GM19452 (cell line): ENCODE data around the gene PRDX6.
"Not testable (repeated sequence)": the region's sequence is repeated elsewhere in the genome, so short reads cannot be mapped to it uniquely, and the experiment has no call there.

Source experiments
- ATAC-seq: cut with Tn5 transposase; IDR thresholded peaks from one replicate; pipeline ENCODE4 v1.9.1; 2021; ENCODE audit not compliant: unreplicated experiment

PRDX6 gene

GRCh38 chr1:173495609-173496267 lies 18.6 kb downstream of the PRDX6 start:
- no peak for ATAC-seq

- no peak for ATAC-seq
Measured at GRCh38 chr1:173496757-173497320, 19.7 kb downstream of the PRDX6 start.

GRCh38 chr1:173499729-173500128 lies 22.6 kb downstream of the PRDX6 start:
- no peak for ATAC-seq

GRCh38 chr1:173502104-173502503 lies 25.0 kb downstream of the PRDX6 start:
- ATAC-seq = no peak

- ATAC-seq = no peak
Measured at GRCh38 chr1:173503391-173503790, 26.3 kb downstream of the PRDX6 start.

- no peak for ATAC-seq
Measured at GRCh38 chr1:173504268-173504667, 27.1 kb downstream of the PRDX6 start.

- ATAC-seq = no peak
Measured at GRCh38 chr1:173505391-173505790, 28.3 kb downstream of the PRDX6 start.

GRCh38 chr1:173506437-173506836 lies 29.3 kb downstream of the PRDX6 start:
- ATAC-seq = no peak

GRCh38 chr1:173507205-173507846 lies 30.2 kb downstream of the PRDX6 start:
- no peak for ATAC-seq

GRCh38 chr1:173507847-173508209 lies 30.7 kb downstream of the PRDX6 start:
- no peak for ATAC-seq

- no peak for ATAC-seq
Measured at GRCh38 chr1:173508541-173508940, 31.4 kb downstream of the PRDX6 start.

- ATAC-seq = no peak
Measured at GRCh38 chr1:173509797-173510196, 32.7 kb downstream of the PRDX6 start.

- not testable (repeated sequence) for ATAC-seq
Measured at GRCh38 chr1:173514503-173514902, 37.4 kb downstream of the PRDX6 start.

GRCh38 chr1:173520799-173521198 lies 43.7 kb downstream of the PRDX6 start:
- ATAC-seq = no peak

- no peak for ATAC-seq
Measured at GRCh38 chr1:173523329-173523728, 46.2 kb downstream of the PRDX6 start.

- no peak for ATAC-seq
Measured at GRCh38 chr1:173525926-173526325, 48.8 kb downstream of the PRDX6 start.

- no peak for ATAC-seq
Measured at GRCh38 chr1:173527151-173527826, 50.2 kb downstream of the PRDX6 start.

- ATAC-seq = no peak
Measured at GRCh38 chr1:173529106-173529505, 52.0 kb downstream of the PRDX6 start.

- no peak for ATAC-seq
Measured at GRCh38 chr1:173530795-173531693, 53.9 kb downstream of the PRDX6 start.

- ATAC-seq = no peak
Measured at GRCh38 chr1:173532237-173532636, 55.1 kb downstream of the PRDX6 start.

- no peak for ATAC-seq
Measured at GRCh38 chr1:173536223-173536622, 59.1 kb downstream of the PRDX6 start.
